T-helper 2 cell treated with Interferon-gamma antibody and Interleukin-4, amounts not matched to agents 5 μg/mL and 100 μg/mL, for 36 hours (primary cell): ENCODE measurements around the gene THNSL1.
"Not testable (repeated sequence)": the region's sequence is repeated elsewhere in the genome, so short reads cannot be mapped to it uniquely, and the experiment has no call there.

ENCODE experiments used
- DNase-seq: peaks from one replicate; pipeline ENCODE4 v3.0.0; 2021; ENCODE audit warnings: low spot score
- H3K27ac Mint-ChIP-seq: one replicate; pipeline ENCODE4 v1.8.0; 2021; ENCODE audit warnings: mild to moderate bottlenecking, mixed read lengths
- H3K27me3 Mint-ChIP-seq: one replicate; pipeline ENCODE4 v1.8.0; 2021; ENCODE audit warnings: low read depth, mixed read lengths
- H3K36me3 Mint-ChIP-seq: one replicate; pipeline ENCODE4 v1.8.0; 2021; ENCODE audit warnings: low read depth, mixed read lengths
- H3K4me1 Mint-ChIP-seq: one replicate; pipeline ENCODE4 v1.8.0; 2021; ENCODE audit warnings: low read depth, mixed read lengths
- H3K4me3 Mint-ChIP-seq: one replicate; pipeline ENCODE4 v1.8.0; 2022; ENCODE audit warnings: mild to moderate bottlenecking, moderate library complexity, mixed read lengths
- H3K9me3 Mint-ChIP-seq: one replicate; pipeline ENCODE4 v1.8.0; 2021; ENCODE audit warnings: mixed read lengths

Gene THNSL1

DNA sequence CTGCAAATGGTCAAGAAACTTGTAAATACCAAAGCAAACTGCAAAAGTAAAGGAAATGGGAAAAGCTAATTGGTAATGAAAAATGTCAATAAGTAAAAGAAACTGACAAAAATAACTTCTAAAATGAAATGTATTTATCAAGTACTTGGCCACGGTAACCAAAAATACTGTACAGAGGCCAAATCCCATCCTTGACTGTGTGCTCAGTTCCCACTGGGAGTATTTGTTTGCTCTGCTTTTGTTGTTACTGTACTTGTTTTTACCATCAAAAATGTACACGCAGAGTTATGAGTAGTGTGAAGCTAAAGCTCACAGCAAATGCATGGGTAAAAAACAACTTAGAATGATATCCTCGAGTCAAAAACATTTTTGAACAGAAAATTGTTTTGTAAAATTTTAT lies 31.5 kb upstream of the THNSL1 start:
- H3K9me3 Mint-ChIP-seq = no peaks in the 10 kb centered on the region
- no peak overlapping the region for H3K27ac Mint-ChIP-seq
- H3K4me3 Mint-ChIP-seq = no peak overlapping the region
- no peak for DNase-seq
- H3K4me1 Mint-ChIP-seq = peaks cover 10% of the 10 kb centered on the region
- H3K27me3 Mint-ChIP-seq = peaks cover 2% of the 10 kb centered on the region
- H3K36me3 Mint-ChIP-seq = no peaks in the 10 kb centered on the region

DNA sequence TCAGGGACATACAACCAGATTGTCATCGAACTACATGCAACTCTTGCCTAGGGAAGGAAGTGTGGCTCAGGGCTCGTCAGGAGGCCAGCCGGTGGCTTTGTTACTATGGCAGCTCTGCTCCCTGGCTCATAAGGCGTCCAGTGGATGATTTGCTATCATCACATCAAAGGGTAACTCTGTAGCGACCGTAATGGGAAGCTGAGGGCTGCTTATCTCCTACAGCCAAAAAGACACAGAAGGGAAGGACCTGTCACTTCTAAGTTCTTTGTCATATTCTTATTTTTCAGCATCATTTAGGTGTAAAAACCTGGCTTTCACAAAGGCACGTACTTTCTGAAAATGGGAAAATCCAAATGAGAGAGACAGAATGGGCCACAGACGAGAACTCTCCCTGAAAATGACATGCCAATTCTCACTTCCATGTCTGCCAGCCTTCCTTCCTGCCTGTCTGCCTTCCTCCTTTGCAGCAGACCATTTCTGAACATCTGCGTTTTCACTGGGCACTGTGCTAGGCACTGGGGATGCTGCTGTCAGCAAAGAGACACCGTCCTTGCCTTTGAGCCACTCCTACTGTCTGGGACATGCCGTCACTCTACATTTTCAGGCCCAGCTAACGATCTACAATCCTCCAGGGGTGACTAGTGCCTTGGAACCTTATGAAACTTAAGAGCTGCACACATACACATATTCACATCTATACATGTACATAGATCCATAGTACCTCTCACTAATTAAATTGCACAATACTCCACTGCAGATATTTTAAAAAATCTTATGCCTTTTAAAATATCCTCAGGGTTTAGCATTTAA lies 27.4 kb upstream of the THNSL1 start:
- Mint-ChIP-seq H3K36me3 (no peaks in the 10 kb centered on the region), H3K4me3 (no peak overlapping the region), H3K9me3 (no peaks in the 10 kb centered on the region), H3K4me1 (no peaks in the 10 kb centered on the region), H3K27ac (no peak overlapping the region), H3K27me3 (peaks cover 6% of the 10 kb centered on the region)
- DNase-seq = no peak

DNA sequence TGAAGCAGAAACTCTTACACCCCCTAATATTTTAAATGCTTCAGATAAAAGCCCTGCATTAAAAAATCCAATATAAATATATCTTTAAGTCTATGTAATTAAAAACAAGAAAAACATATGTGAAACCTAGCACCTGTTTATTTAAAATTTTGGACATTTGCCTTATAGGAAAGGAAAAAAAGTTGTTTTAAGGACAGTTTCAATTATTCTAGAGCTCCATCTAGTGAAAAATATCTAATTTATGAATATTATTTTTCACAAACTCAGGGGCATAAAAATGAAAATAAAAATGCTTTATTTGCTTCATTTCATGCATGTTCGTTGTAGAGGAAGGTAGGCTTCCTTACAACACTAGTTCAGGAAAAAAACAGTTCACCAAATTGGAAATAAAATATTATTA lies 26.5 kb upstream of the THNSL1 start:
- Mint-ChIP-seq H3K36me3 (no peaks in the 10 kb centered on the region), H3K27ac (no peak overlapping the region), H3K4me1 (no peaks in the 10 kb centered on the region), H3K9me3 (no peaks in the 10 kb centered on the region), H3K4me3 (no peak overlapping the region), H3K27me3 (peaks cover 6% of the 10 kb centered on the region)
- no peak for DNase-seq

DNA sequence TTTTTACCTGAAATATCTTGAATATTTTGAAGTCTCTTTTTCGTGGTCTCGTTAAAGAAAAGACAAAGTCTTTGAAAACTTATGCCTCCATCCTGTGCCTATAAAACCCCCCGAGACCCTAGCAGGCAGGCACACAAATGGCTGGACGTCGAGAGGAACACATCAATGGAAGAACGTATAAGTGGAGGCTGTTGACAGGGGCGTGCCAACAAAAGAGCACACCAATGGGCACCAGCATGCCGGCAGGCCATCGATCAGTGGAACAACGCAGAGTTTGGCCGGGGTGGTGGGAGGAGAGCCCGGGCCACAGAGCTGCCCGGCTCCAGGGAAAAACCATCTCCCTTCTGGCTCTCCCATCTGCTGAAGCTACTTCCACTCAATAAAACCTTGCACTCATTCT lies 25.1 kb upstream of the THNSL1 start:
- H3K36me3 Mint-ChIP-seq = no peaks in the 10 kb centered on the region
- H3K9me3 Mint-ChIP-seq = no peaks in the 10 kb centered on the region
- no peak overlapping the region for H3K4me3 Mint-ChIP-seq
- no peak for DNase-seq
- peaks cover 6% of the 10 kb centered on the region for H3K27me3 Mint-ChIP-seq
- no peak overlapping the region for H3K27ac Mint-ChIP-seq
- H3K4me1 Mint-ChIP-seq = no peaks in the 10 kb centered on the region

DNA sequence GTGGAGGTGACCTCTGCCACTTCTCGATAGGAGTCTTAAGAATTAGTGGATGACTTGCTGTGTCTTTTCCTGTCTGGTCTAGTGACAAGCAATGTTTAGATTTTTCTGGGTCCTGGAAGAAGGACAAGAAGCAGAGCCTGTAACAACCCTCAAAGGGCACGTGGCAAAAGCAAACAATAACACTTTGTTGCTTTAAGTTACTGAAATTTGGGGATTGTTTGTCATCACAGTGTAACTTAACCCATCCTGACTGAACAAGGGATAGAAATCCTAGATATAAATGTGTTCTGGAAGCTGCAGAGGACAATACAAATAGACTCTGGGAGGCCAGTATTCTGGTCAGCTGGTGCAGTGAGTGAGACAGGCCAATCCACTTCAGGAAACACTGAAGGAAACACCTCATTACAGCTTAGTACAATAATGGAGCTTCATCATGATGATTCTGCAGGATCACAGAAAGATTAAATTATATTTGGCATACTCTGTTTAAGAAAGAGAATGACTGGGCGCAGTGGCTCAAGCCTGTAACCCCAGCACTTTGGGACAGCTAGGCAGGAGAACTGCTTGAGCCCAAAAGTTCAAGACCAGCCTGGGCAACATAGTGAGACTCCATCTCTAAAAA lies 23.8 kb upstream of the THNSL1 start:
- Mint-ChIP-seq H3K27me3 (peaks cover 6% of the 10 kb centered on the region), H3K27ac (no peak overlapping the region), H3K36me3 (no peaks in the 10 kb centered on the region), H3K4me1 (no peaks in the 10 kb centered on the region), H3K9me3 (no peaks in the 10 kb centered on the region), H3K4me3 (no peak overlapping the region)
- no peak for DNase-seq

DNA sequence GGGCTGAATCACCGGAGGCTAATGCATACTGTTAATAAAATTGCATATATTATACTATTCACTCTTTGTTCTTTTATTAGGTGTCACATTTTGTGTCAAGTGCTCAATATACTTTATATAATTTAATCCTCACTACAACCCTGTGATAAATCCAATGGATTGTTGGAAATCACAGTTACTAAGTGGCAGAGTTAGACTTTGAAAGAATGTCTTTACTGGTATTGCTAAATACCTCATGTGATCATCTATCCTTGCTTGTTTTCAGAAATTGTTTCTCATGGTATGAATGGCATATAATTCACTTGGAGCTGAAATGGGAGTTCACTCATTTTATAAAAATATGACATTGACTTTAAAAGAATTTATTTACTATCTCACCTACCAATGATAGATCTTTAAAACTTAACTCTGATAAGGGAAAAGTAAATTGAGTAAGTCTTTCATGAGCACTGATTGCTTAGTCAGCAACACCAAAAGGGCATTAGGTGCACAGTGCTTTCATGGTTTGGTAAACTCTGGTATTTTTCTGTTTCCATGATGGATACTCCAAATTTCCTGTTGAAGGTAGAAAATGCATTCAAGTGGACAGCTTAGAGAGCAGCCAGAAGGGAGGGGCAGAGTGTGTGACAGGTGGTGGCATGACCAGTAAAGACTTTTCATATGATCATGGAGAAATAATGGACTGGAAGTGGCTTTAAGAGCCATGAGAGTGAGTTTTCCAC lies 23.0 kb upstream of the THNSL1 start:
- no peak for DNase-seq
- Mint-ChIP-seq H3K4me1 (no peaks in the 10 kb centered on the region), H3K9me3 (no peaks in the 10 kb centered on the region), H3K27me3 (peaks cover 6% of the 10 kb centered on the region), H3K27ac (no peak overlapping the region), H3K36me3 (no peaks in the 10 kb centered on the region), H3K4me3 (no peak overlapping the region)

DNA sequence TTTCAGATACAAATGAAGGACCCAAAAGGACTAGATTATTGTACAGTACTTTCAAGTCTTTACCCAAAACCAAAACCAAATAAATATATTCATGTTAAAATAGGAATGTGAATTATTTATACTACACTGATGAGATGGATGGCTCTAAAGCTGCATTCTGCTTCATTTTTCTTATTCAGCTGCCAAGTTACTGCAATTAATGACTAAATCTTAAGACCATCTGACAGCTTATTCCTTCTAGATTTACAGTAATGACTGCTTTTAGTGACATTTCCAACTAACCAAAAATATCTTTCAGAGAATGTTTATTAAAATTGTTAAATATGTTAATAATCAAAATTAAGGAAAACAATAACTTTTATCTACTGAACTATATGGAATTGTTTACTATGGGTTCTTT lies 21.3 kb upstream of the THNSL1 start:
- Mint-ChIP-seq H3K9me3 (peaks cover 6% of the 10 kb centered on the region), H3K27ac (no peak overlapping the region), H3K4me1 (no peaks in the 10 kb centered on the region), H3K4me3 (no peak overlapping the region), H3K36me3 (no peaks in the 10 kb centered on the region), H3K27me3 (peaks cover 8% of the 10 kb centered on the region)
- DNase-seq = no peak

DNA sequence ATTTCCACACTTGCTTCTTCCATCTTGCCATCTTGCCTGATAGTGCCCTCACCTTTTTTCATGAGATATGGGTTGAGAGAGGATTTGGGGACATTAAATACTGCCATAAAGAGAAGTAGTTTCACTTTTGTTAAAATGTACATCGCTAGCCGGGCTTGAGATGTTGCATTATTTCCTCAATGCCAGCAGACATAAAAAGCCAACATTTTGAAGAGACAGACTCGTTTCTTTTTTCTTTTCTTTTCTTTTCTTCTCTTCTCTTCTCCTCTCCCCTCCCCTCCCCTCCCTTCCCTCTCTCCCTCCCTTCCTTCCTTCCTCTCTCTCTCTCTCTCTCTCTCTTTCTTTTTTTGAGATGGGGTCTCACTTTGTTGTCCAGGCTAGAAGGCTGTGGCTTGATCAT lies 18.4 kb upstream of the THNSL1 start:
- Mint-ChIP-seq H3K4me1 (no peaks in the 10 kb centered on the region), H3K9me3 (peaks cover 18% of the 10 kb centered on the region), H3K27me3 (peaks cover 21% of the 10 kb centered on the region), H3K36me3 (no peaks in the 10 kb centered on the region), H3K4me3 (no peak overlapping the region), H3K27ac (no peak overlapping the region)
- no peak for DNase-seq

DNA sequence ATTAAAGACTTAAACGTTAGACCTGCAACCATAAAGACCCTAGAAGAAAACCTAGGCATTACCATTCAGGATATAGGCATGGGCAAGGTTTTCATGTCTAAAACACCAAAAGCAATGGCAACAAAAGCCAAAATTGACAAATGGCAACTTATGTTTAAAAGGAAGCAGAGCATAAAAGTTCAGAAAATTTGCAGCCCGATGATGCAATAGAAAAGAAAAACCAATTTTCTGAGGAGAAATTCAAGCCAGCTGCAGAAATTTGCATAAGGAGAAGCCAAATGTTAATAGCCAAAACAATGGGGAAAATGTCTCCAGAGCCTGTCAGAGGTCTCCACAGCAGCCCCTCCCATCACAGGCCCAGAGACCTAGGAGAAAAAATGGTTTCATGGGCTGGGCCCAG lies 4.8 kb upstream of the THNSL1 start:
- not testable (repeated sequence) for DNase-seq, H3K27me3 Mint-ChIP-seq, H3K4me3 Mint-ChIP-seq, H3K36me3 Mint-ChIP-seq, H3K9me3 Mint-ChIP-seq, H3K4me1 Mint-ChIP-seq, H3K27ac Mint-ChIP-seq

DNA sequence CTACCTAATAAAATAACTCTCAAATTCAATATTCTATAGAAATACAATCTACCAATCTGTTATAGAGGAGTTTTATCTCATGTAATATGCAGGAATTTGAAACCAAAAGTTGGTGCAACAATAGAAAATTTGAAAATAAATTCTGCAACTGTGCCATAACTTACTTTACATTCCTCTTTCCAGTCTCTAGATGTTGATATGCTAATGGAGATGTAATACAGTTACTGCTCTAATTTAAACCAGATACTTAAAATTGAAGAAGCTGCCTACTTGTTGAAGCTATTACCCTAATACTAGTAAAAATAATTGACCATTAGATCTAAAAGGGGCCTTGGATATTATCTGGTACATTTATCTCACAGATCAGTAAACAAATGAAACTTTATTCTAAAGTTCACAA lies 1.8 kb upstream of the THNSL1 start:
- Mint-ChIP-seq H3K4me3 (no peak overlapping the region), H3K36me3 (no peaks in the 10 kb centered on the region), H3K27me3 (peaks cover 7% of the 10 kb centered on the region), H3K27ac (no peak overlapping the region), H3K9me3 (no peaks in the 10 kb centered on the region), H3K4me1 (peaks cover 16% of the 10 kb centered on the region)
- no peak for DNase-seq

DNA sequence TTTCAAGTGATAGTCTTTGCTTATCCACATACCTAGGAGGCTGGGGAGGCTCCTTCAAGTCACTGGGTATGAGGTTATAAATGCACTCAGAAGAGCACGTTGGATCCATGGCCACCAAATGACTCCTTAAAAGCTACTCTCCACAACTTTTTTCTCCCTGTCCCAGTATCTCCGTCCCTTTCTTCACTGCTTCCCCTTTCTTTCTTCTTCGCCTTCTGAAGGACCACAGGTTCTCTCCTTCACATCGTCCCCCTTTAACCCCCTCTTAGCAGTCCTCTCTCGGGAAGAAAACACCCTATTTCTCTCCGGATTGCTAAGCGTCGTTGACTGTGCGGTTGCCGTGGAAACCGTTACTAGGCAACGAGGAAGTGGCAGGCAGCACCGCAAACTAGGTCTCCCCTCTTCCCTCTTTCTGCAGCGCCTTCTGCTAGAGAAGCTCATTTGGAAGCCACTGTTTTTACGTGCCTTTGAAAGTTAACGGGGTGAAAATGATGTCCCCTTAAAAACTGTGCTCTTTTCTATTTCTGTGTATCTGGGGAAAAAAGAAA lies 510 bp upstream of the THNSL1 start, which contains the start of gene ENKUR:
TSS of gene ENKUR (minus strand) at position 331 of the 548 bp plus-strand sequence. CDS start at position 109, 222 bp downstream.
- Mint-ChIP-seq H3K36me3 (no peaks in the 10 kb centered on the region), H3K27me3 (peaks cover 9% of the 10 kb centered on the region), H3K27ac (peak within 1 kb of the TSS; percentile 91), H3K9me3 (no peaks in the 10 kb centered on the region), H3K4me1 (peaks cover 16% of the 10 kb centered on the region), H3K4me3 (peak within 1 kb of the TSS; percentile 89)
- DNase-seq = peak; percentile 85

DNA sequence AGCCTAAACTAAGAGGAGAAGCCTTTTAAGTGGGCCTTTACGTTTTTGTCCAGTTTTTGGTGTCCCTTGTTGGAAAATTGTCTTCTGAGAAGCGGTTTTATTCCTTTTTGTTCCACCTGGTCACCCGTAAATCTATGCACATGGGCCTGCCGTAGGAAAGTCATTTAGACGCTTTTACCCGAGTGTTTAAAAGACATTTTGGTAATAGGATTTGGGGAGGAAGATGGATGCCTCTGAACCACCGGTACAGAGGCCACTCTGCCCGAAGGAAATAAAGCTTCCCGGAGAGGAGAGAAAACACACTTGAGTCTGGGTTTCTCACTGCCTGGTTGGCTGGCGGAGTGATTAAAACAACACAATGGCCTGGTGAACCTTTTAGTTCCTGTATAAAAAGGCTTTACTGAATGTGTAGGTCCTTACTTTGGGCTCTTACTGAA lies 760 bp downstream of the THNSL1 start:
- no peak for DNase-seq
- no peaks in the 10 kb centered on the region for H3K36me3 Mint-ChIP-seq
- peak overlapping the region; percentile 91 for H3K27ac Mint-ChIP-seq
- H3K27me3 Mint-ChIP-seq = peaks cover 9% of the 10 kb centered on the region
- peak overlapping the region; percentile 89 for H3K4me3 Mint-ChIP-seq
- peaks cover 16% of the 10 kb centered on the region for H3K4me1 Mint-ChIP-seq
- H3K9me3 Mint-ChIP-seq = no peaks in the 10 kb centered on the region

DNA sequence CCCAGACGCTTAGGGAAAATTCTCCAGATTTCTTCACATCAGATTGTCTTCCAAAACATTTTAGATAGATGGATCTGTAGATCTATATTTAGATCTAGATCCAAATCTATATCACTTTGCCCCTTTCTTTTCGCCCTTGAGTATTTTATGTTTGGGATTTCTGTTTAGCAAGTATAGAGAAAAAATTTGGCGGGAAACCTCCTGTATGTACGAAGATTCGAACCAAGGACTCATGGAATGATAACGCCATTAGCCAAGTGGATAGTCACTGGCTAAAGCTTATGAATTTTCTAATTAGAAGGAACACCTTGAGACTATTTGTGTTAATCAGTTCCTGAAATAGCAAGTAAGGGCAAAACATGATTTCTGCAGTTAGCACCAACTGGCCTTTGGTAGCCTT lies 1.2 kb downstream of the THNSL1 start:
- peaks cover 16% of the 10 kb centered on the region for H3K4me1 Mint-ChIP-seq
- peak overlapping the region; percentile 91 for H3K27ac Mint-ChIP-seq
- peaks cover 9% of the 10 kb centered on the region for H3K27me3 Mint-ChIP-seq
- H3K36me3 Mint-ChIP-seq = no peaks in the 10 kb centered on the region
- no peak for DNase-seq
- no peaks in the 10 kb centered on the region for H3K9me3 Mint-ChIP-seq
- H3K4me3 Mint-ChIP-seq = peak overlapping the region; percentile 89

DNA sequence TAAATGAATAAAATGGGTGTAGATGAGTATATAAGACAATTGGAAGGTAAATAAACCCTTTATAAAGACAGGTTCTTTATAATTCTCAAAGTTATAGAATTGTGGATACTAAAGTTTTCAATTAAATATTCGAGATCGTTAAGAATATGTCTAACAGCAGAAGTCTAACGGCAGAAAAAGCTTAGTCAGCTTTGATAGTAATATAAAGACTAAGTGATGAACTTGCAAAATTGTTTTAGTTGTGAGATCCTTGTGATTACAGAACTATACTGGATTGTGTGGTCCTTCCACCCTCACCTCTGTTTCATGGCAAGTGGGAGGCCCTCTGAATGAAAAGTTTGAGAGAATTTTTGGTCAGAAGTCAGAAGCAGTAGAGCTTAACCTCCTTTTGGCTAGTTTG lies 2.3 kb downstream of the THNSL1 start:
- DNase-seq = no peak
- Mint-ChIP-seq H3K36me3 (no peaks in the 10 kb centered on the region), H3K9me3 (no peaks in the 10 kb centered on the region), H3K27me3 (peaks cover 9% of the 10 kb centered on the region), H3K4me3 (no peak overlapping the region), H3K27ac (no peak overlapping the region), H3K4me1 (peaks cover 16% of the 10 kb centered on the region)
